Heart left ventricle (tissue), 13 donors: ENCODE data around the gene ABCC5.

ENCODE experiments used
- POLR2A ChIP-seq, 2 donors: fragments of 450-650 bp; IDR thresholded peaks; one replicate each; pipeline ENCODE4 v1.6.1; 2017; ENCODE audit warnings: antibody characterized with exemption in 2 of 2, mild to moderate bottlenecking in 2 of 2, moderate library complexity in 2 of 2
- TF ChIP-seq, protein P1 (sequence below), 12 donors: fragments of 200-600 bp; sonication (generic) in 4 of 12; IDR thresholded peaks; one replicate each; pipeline versions ENCODE4 v1.5.0 to v1.8.0; 2018 to 2022; ENCODE audit warnings: antibody characterized with exemption in 12 of 12, mild to moderate bottlenecking in 5 of 12
- donor health status: ischemic (EF 13 %, LVEDD 7.1; RV severe dilation, severe dysfunction).
- donor health status: DM: no; HTN: yes; CAD: no.
- donor health status: DM: no; HTN: no; CAD: no.
- donor health status: ischemic (EF 25% LVEDD 6.9; RV normal size, moderate dysfunction).
- donor health status: ischemic (EF 25% LVEDD 5.7; RV mildly dilated, moderate dysfunction).
- donor health status: ischemic (EF 35%, LVEDD 5.7; RV mildly dilated, moderate dysfunction).
- donor health status: nonischemic (EF 11% LVEDD 7.7; RV severe dilation, severe dysfunction).
- donor health status: DM: yes; HTN: yes; CAD: no.
- donor health status: PGD.
- donor health status: ischemic (EF 29% LVEDD 5.4; RV normal size, mild dysfunction).
- donor health status: nonischemic (EF 23%, LVEDD 6.1; RV moderate dilation, normal function).

DNA sequence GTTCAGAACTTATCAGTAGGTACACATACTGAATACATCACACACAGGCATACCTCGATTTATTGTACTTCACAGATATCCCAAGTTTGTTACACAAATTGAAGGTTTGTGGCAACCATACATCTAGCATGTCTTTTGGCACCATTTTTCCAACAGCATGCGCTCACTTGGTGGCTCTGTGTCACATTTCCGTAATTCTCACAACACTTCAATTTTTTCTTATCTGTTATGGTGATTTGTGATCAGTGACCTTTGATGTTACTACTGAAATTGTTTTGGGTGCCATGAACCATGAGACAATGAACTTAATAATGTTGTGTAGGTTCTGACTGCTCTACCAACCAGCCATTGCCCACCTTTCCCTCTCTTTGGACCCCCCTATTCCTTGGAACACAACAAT lies 143.8 kb downstream of the ABCC5 start:
- TF ChIP-seq POLR2A (IDR thresholded peaks at IDR 0.05): no peak
- TF ChIP-seq, protein P1, sequence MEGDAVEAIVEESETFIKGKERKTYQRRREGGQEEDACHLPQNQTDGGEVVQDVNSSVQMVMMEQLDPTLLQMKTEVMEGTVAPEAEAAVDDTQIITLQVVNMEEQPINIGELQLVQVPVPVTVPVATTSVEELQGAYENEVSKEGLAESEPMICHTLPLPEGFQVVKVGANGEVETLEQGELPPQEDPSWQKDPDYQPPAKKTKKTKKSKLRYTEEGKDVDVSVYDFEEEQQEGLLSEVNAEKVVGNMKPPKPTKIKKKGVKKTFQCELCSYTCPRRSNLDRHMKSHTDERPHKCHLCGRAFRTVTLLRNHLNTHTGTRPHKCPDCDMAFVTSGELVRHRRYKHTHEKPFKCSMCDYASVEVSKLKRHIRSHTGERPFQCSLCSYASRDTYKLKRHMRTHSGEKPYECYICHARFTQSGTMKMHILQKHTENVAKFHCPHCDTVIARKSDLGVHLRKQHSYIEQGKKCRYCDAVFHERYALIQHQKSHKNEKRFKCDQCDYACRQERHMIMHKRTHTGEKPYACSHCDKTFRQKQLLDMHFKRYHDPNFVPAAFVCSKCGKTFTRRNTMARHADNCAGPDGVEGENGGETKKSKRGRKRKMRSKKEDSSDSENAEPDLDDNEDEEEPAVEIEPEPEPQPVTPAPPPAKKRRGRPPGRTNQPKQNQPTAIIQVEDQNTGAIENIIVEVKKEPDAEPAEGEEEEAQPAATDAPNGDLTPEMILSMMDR (IDR thresholded peaks at IDR 0.05): no peak
